Dendritic cell treated with granulocyte-macrophage colony-stimulating factor and Interleukin-4, amounts not matched to agents 40 ng/mL and 50 ng/mL, for 4 days (primary cell): ENCODE results near the gene DTNB.
A peak's percentile ranks its signal among the peaks of the same experiment; 100 is the strongest.
"Not testable (repeated sequence)": the region's sequence is repeated elsewhere in the genome, so short reads cannot be mapped to it uniquely, and the experiment has no call there.

ENCODE experiments used
- H3K27ac Mint-ChIP-seq: one replicate; pipeline ENCODE4 v1.8.0; 2022; ENCODE audit warnings: mild to moderate bottlenecking, mixed read lengths
- H3K27me3 Mint-ChIP-seq: one replicate; pipeline ENCODE4 v1.8.0; 2022; ENCODE audit warnings: mild to moderate bottlenecking, mixed read lengths
- H3K36me3 Mint-ChIP-seq: one replicate; pipeline ENCODE4 v1.8.0; 2022; ENCODE audit warnings: low read depth, mixed read lengths
- H3K4me1 Mint-ChIP-seq: one replicate; pipeline ENCODE4 v1.8.0; 2022; ENCODE audit warnings: low read depth, mixed read lengths
- H3K4me3 Mint-ChIP-seq: one replicate; pipeline ENCODE4 v1.8.0; 2022; ENCODE audit warnings: mild to moderate bottlenecking, moderate library complexity, mixed read lengths
- H3K9me3 Mint-ChIP-seq: one replicate; pipeline ENCODE4 v1.8.0; 2022; ENCODE audit warnings: mixed read lengths
- intact Hi-C: fragments of 100-400 bp; cut with micrococcal nuclease; formaldehyde crosslinking; loops from one replicate; pipeline ENCODE4 v1.15.0; 2022

DTNB gene

DNA sequence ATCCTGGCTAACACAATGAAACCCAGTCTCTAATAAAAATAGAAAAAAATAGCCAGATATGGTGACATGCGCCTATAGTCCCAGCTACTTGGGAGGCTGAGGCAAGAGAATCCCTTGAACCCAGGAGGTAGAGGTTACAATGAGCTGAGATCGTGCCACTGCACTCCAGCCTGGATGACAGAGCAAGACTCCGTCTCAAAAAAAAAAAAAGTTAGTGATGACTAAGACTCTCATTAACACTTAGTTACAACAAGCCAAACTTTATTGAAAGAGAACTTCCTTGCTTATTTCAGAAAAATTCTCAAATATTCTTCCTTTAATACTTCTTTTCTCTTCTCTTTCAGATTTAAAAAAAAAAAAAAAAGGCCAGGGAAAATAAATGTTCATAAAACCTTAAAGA is 7.9 kb downstream of the DTNB start:
- H3K27ac Mint-ChIP-seq, H3K27me3 Mint-ChIP-seq, intact Hi-C loops, H3K9me3 Mint-ChIP-seq, H3K36me3 Mint-ChIP-seq, H3K4me1 Mint-ChIP-seq, H3K4me3 Mint-ChIP-seq: not testable (repeated sequence)

- H3K36me3 Mint-ChIP-seq, result no peaks in the 10 kb centered on the region
- no peak overlapping the region for H3K4me3 Mint-ChIP-seq
- H3K27me3 Mint-ChIP-seq, result peaks cover 3% of the 10 kb centered on the region
- H3K4me1 Mint-ChIP-seq, result peaks cover 9% of the 10 kb centered on the region
- intact Hi-C loops, result loop anchor here (1.0 kb wide), 1 partner anchor 58 kb away; no protein-coding TSS in a partner anchor
- H3K9me3 Mint-ChIP-seq, result no peaks in the 10 kb centered on the region
- H3K27ac Mint-ChIP-seq, result no peak overlapping the region
Observed at GRCh38 chr2:25664965-25665307, 8.4 kb downstream of the DTNB start.

DNA sequence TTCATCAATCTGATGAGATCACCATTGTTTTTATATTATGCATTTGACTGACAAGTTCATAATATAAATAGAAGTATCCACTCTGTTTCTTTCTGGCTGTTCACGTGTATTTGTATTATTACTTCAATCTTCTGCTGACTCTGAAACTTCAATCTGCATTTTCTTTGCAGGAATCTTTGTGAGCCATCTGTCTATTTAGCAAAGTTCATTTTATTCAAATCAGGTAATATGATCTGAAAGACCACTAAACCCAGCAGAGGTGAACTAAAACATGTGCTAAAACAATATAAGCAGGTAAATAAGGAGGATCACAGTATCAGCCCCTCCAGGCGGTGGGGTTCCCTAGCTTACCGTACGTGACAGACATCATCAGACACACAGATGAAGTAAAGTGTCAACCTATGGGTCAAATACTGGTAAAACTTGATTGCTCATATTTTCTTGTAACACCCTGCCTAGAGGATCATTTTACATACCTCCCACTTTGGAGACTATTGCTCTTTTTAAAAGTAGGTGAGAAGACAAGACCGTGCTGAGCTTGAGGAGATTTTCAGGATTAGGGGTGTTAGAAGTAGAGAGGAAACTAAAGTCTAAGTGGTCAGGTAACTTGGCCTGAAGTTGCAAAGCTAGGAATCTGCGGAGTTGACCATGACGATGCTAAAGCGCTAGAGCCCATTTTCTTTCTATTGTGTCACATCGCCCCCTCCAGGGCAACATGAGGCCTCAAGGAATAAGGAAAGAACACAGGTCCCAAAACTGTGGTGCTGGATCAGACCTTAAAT is 9.0 kb downstream of the DTNB start:
- no peak overlapping the region for H3K4me3 Mint-ChIP-seq

DNA sequence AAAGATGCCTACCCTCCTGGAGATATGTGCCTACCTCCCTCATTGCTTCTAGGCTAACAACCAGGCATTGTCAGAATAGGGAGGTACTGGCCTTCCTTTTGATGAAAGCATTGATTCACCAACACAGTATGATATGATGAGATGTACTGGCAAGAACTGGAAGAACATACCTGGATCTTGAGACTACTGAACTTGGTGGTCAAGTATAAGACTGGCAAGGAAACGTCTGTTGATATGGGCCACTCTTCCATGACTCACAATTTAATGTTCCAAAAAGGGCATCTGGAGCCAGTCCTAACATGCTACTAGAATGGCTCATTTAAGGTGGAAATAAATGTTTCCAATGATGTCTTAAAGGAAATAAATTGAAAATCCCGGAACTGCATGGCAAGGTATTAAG is 18.1 kb downstream of the DTNB start:
- Mint-ChIP-seq H3K36me3 (no peaks in the 10 kb centered on the region), H3K4me1 (peaks cover 19% of the 10 kb centered on the region), H3K4me3 (no peak overlapping the region), H3K27me3 (no peaks in the 10 kb centered on the region), H3K9me3 (no peaks in the 10 kb centered on the region), H3K27ac (no peak overlapping the region)
- intact Hi-C loops, result no loop called here

More for the DNA sequence above, 9.0 kb downstream of the DTNB start:
- Mint-ChIP-seq H3K27me3 (no peaks in the 10 kb centered on the region), H3K4me1 (peaks cover 9% of the 10 kb centered on the region), H3K36me3 (no peaks in the 10 kb centered on the region), H3K9me3 (no peaks in the 10 kb centered on the region), H3K27ac (no peak overlapping the region)
- intact Hi-C loops, result loop anchor here (1.0 kb wide), 1 partner anchor 57 kb away; no protein-coding TSS in a partner anchor

- Mint-ChIP-seq H3K36me3 (no peaks in the 10 kb centered on the region), H3K27ac (no peak overlapping the region), H3K4me3 (no peak overlapping the region), H3K9me3 (no peaks in the 10 kb centered on the region), H3K27me3 (no peaks in the 10 kb centered on the region), H3K4me1 (peaks cover 24% of the 10 kb centered on the region)
- intact Hi-C loops, result no loop called here
Observed at GRCh38 chr2:25654801-25655200, 18.6 kb downstream of the DTNB start.

- Mint-ChIP-seq H3K4me3 (no peak overlapping the region), H3K27ac (no peak overlapping the region), H3K27me3 (no peaks in the 10 kb centered on the region), H3K4me1 (peaks cover 26% of the 10 kb centered on the region), H3K36me3 (no peaks in the 10 kb centered on the region), H3K9me3 (no peaks in the 10 kb centered on the region)
- intact Hi-C loops, result no loop called here
Observed at GRCh38 chr2:25651782-25652455, 21.5 kb downstream of the DTNB start.

DNA sequence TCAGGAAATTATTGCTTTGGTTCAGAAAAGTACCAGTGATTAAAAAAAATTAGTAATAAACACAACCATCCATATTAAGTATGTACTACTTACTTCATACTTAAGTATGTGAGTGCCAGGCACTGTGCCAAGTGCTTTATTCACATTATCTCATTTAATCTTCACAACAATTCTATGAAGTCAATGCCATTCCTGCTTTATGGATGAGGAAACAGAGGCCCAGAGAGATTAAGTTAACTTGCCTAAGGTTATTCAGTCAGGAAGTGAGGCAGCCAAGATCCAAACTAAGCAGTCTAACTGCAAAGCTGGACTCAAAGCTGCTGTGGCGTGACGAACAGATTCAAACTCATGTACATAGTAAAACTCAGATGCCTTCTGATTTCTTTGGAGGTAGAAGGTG is 22.3 kb downstream of the DTNB start:
- no peaks in the 10 kb centered on the region for H3K36me3 Mint-ChIP-seq
- H3K4me1 Mint-ChIP-seq, result peaks cover 21% of the 10 kb centered on the region
- no peak overlapping the region for H3K27ac Mint-ChIP-seq
- H3K27me3 Mint-ChIP-seq, result no peaks in the 10 kb centered on the region
- H3K9me3 Mint-ChIP-seq, result no peaks in the 10 kb centered on the region
- intact Hi-C loops, result no loop called here
- no peak overlapping the region for H3K4me3 Mint-ChIP-seq

- H3K27ac Mint-ChIP-seq, result peak overlapping the region; percentile 92
- H3K4me1 Mint-ChIP-seq, result peaks cover 21% of the 10 kb centered on the region
- H3K36me3 Mint-ChIP-seq, result no peaks in the 10 kb centered on the region
- H3K9me3 Mint-ChIP-seq, result no peaks in the 10 kb centered on the region
- no peaks in the 10 kb centered on the region for H3K27me3 Mint-ChIP-seq
- peak overlapping the region; percentile 26 for H3K4me3 Mint-ChIP-seq
- intact Hi-C loops, result no loop called here
Observed at GRCh38 chr2:25650256-25650655, 23.1 kb downstream of the DTNB start.

DNA sequence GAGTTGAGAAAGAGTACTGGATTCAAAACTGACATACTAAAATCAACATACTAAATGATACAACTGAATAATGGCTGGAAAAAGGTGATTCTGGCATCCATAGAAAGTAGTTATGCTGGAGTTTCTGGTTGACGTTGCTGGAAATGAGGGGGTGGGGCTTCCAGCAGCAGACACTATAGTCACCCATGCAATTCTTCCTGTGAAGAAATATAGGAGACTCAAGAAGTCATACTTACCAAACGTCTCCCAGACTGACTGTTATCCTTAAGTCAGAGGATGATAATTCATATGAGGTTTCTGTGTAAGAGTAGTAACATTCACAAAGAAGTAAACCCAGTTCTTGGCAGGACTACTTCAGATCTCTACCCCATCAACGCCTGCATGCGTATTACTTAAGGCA is 23.6 kb downstream of the DTNB start:
- intact Hi-C loops, result no loop called here
- H3K27ac Mint-ChIP-seq, result peak overlapping the region; percentile 92
- peaks cover 21% of the 10 kb centered on the region for H3K4me1 Mint-ChIP-seq
- H3K27me3 Mint-ChIP-seq, result no peaks in the 10 kb centered on the region
- no peaks in the 10 kb centered on the region for H3K36me3 Mint-ChIP-seq
- no peak overlapping the region for H3K4me3 Mint-ChIP-seq
- no peaks in the 10 kb centered on the region for H3K9me3 Mint-ChIP-seq

GRCh38 chr2:25642298-25642697 is 31.1 kb downstream of the DTNB start:
- H3K9me3 Mint-ChIP-seq, result no peaks in the 10 kb centered on the region
- intact Hi-C loops, result no loop called here
- no peaks in the 10 kb centered on the region for H3K36me3 Mint-ChIP-seq
- no peaks in the 10 kb centered on the region for H3K27me3 Mint-ChIP-seq
- H3K27ac Mint-ChIP-seq, result no peak overlapping the region
- no peak overlapping the region for H3K4me3 Mint-ChIP-seq
- H3K4me1 Mint-ChIP-seq, result peaks cover 5% of the 10 kb centered on the region

DNA sequence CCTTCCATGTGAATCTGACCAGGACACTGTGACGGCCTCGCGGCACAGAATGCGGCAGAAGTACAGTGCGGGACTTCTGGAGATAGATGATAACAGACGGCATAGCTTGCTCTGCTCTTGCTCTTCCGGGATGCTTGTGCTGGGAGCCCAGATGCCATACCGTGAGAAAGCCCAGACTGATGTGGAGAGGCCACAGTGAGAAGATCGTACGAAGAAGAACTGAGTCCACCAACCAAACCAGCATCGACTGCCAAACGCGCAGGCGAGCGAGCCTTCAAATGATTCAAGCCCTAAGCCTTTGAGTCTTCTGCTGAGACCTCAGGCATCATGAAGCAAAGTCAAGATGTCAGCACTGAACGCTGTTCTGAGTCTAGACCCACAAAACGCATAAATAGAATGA is 33.7 kb downstream of the DTNB start:
- Mint-ChIP-seq H3K9me3 (no peaks in the 10 kb centered on the region), H3K4me1 (peaks cover 5% of the 10 kb centered on the region), H3K4me3 (no peak overlapping the region), H3K36me3 (no peaks in the 10 kb centered on the region), H3K27ac (no peak overlapping the region), H3K27me3 (no peaks in the 10 kb centered on the region)
- intact Hi-C loops, result no loop called here

- H3K27me3 Mint-ChIP-seq, result no peaks in the 10 kb centered on the region
- H3K27ac Mint-ChIP-seq, result no peak overlapping the region
Observed at GRCh38 chr2:25639131-25639530, 34.2 kb downstream of the DTNB start.

GRCh38 chr2:25635797-25636196 is 37.6 kb downstream of the DTNB start:
- H3K36me3 Mint-ChIP-seq, result no peaks in the 10 kb centered on the region
- H3K27ac Mint-ChIP-seq, result no peak overlapping the region
- H3K9me3 Mint-ChIP-seq, result no peaks in the 10 kb centered on the region
- intact Hi-C loops, result no loop called here
- no peak overlapping the region for H3K4me3 Mint-ChIP-seq
- H3K4me1 Mint-ChIP-seq, result no peaks in the 10 kb centered on the region
- H3K27me3 Mint-ChIP-seq, result no peaks in the 10 kb centered on the region

More at GRCh38 chr2:25639131-25639530, 34.2 kb downstream of the DTNB start:
- peaks cover 5% of the 10 kb centered on the region for H3K4me1 Mint-ChIP-seq
- H3K36me3 Mint-ChIP-seq, result no peaks in the 10 kb centered on the region
- intact Hi-C loops, result no loop called here
- no peak overlapping the region for H3K4me3 Mint-ChIP-seq
- H3K9me3 Mint-ChIP-seq, result no peaks in the 10 kb centered on the region

DNA sequence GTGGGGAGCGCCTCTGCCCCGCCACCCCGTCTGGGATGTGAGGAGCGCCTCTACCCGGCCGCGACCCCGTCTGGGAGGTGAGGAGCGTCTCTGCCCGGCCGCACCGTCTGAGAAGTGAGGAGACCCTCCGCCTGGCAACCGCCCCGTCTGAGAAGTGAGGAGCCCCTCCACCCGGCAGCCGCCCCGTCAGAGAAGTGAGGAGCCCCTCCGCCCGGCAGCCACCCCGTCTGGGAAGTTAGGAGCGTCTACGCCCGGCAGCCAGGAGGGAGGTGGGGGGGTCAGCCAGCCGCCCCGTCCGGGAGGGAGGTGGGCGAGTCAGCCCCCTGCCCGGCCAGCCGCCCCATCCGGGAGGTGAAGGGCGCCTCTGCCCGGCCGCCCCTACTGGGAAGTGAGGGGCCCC is 39.6 kb downstream of the DTNB start:
- H3K27ac Mint-ChIP-seq, intact Hi-C loops, H3K36me3 Mint-ChIP-seq, H3K4me1 Mint-ChIP-seq, H3K9me3 Mint-ChIP-seq, H3K27me3 Mint-ChIP-seq, H3K4me3 Mint-ChIP-seq: not testable (repeated sequence)

DNA sequence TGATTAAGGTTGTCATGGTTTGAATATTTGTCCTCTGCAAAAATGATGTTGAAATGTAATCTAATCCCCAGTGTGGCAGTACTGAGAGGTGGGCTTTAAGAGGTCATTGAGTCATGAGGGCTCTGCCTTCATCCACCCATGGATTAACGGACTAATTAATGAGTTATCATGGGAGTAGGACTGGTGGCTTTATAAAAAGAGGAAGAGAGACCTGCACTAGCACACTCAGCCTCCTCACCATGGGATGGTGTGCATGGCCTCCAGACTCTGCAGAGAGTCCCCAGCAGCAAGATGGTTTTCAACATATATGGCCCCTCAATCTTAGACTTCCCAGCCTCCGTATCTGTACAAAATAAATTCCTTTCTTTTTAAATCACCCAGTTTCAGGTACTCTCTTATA is 41.0 kb downstream of the DTNB start:
- H3K4me3 Mint-ChIP-seq, result no peak overlapping the region
- no peaks in the 10 kb centered on the region for H3K4me1 Mint-ChIP-seq
- intact Hi-C loops, result no loop called here
- no peak overlapping the region for H3K27ac Mint-ChIP-seq
- no peaks in the 10 kb centered on the region for H3K9me3 Mint-ChIP-seq
- peaks cover 9% of the 10 kb centered on the region for H3K36me3 Mint-ChIP-seq
- H3K27me3 Mint-ChIP-seq, result no peaks in the 10 kb centered on the region
